Stimulated activated CD8-positive, alpha-beta memory T cell treated with anti-CD3 and anti-CD28 coated beads, Interleukin-12 subunit alpha, Interleukin-12 subunit beta, amount 100 ng/mL, for 4 hours (primary cell): ENCODE data around the gene AARS2.

Source experiments
- DNase-seq: peaks from one replicate; pipeline ENCODE4 v3.0.0-alpha.2; 2020; ENCODE audit warnings: low read depth

The AARS2 gene

GRCh38 chr6:44262467-44263353 is 50.4 kb downstream of the AARS2 start:
- DNase-seq = no peak

- DNase-seq = no peak
Observed at GRCh38 chr6:44261581-44261980, 51.6 kb downstream of the AARS2 start.

DNA sequence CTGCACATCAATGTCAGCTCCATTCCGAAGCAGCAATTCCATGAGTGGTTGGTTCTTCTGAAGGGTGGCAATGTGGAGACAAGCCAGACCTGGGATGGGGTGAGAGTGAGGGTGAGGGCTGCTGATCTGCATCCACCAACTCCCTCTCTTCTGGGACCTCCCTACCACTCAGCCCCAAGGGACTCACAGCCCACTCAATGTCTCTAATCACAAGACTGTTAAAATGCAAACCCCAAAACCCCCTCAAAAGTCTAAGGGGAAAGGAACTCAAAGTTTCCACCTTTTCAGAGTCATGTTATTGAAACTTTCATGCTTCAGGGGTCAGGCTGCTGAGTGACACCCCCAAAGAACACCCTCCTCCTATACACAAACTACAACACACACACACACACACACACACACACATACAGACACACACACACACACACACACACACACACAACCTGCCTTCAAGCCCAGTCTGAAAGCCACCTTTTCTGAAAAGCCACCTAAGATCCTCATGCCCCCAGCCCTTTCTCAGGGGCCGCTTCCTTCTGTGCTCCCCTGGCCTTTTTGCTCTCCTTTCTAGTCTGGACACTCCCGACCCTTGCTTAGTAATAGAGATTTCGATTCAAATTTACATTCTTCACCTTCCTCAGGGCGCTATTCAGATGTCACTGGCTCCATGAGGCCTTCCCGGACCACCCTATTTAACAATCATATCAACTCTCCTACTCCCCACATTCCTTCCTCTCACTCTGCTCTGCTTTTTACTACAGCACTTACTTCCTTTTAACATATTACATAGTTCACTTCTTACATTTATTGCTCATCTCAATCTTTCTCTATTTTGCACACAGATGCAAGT is 52.5 kb downstream of the AARS2 start:
- DNase-seq = no peak

GRCh38 chr6:44260011-44260410 is 53.1 kb downstream of the AARS2 start:
- DNase-seq = no peak

GRCh38 chr6:44258921-44259320 is 54.2 kb downstream of the AARS2 start:
- no peak for DNase-seq

DNA sequence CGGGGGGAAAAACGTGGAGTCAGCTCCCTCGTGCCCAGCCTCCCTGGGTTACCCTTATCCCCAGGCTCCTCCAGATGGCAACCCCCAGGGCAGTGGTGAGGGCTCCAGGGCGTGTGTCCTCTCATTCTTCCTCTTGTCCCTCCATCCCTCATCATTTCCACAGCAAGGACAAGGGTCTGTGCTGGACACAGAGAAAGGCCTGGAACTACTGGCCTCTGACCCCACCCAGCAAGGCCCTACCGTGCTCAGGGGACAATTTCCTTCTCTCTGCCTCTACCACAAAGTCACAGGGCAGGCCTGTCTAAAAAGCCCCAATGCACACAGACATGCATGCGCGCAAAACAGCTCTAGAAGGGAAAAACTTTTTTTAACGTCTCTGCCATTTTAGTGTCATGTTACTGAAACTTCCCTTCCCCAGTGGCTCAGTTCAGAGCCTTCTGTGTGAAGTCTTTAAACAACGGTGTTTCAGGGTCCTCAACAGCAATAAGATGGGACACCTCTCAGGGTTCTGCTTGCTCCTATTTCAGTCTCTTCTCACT is 54.8 kb downstream of the AARS2 start:
- DNase-seq = no peak

- DNase-seq = no peak
Observed at GRCh38 chr6:44257753-44258324, 55.3 kb downstream of the AARS2 start.

GRCh38 chr6:44257025-44257752 is 56.0 kb downstream of the AARS2 start, which contains the start of gene SLC35B2:
TSS of gene SLC35B2 (minus strand) at chr6:44257528. CDS start at chr6:44257410, 118 bp downstream.
- peak; percentile 57 for DNase-seq

DNA sequence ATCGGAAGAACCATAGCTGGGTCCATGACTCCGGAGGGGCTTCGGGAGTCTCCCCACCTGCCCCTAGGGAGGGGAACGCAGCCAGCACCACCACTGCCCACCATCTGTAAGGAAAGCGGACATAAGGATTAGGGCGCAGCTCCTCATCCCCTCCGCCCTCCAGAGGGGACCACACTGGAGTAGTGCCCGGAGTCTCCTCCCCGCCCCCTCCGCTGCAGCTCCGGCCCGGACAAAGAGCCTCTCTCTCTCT is 56.4 kb downstream of the AARS2 start:
- no peak for DNase-seq

DNA sequence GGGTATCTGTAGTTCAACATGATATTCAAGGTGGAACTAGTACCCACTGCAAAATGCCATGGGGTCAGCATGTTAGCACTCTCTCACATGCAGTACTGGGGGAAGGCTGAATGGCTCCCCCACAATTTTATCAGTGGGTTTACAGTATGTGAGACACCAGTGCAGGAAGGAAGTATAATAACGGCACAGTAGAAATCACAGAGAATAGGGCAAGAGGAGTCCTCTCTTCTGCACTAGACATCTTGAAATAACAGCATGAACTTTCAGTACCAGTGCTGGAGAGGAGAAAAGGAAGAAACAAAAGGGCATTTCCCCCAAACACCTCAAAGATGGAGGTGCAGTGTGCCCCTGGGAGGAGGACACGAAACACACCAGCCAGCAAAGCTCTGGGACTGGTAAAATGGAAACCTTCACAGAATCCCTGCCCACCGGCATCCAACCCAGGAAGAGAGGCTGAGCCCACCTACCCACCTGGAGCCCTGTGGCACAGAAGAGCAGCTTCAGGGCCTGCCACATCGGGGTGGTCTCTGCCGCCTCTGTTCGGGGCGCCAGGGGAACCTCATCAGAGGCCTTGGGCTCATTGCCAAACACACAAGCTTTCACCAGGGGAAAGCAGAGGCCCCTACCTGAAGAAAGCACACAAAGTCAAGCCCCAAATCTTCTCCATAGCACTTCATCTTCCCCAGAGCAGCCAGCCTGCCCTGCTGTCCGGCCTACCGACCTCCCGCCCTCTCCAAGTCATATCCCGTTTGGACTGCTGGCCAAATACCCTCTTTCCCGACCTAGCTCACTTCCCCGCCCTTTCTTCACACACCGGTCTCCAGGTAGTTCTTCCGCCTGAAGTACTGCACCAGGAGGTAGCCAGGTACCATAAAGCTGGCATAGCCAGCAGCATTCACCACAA is 57.0 kb downstream of the AARS2 start:
- DNase-seq = no peak

DNA sequence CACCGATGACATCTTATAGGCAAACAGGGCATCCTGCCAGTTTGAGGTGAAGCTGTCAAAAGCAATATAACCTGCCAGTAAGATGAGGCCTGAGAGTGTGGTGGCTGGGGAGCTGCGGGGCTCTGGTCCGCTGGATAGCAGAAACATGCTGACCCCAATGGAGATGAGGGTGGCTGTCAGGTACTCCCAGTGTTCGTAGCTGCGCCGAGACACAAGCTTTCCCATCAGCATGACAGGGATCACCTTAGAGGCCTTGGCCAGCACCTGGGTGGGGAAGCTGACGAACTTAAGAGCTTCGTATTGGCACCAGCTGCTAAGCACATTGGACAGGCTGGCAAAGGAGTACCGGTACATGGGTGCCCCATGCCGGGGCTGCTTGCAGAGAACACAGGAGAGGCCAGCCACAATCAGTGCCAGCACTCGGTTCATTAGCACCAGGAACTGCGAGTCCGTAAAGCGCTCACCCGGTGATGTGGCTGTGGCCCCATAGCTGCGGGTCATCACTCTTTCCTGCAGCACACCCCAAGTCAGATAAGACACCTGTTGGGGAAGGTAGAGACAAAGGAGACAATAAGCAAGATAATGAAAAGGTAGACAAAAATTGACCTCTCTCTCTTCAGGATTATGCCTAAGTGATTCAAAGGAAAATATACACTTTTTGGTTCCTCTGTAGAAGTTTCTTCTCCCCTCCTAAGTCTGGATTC is 57.9 kb downstream of the AARS2 start:
- no peak for DNase-seq

DNA sequence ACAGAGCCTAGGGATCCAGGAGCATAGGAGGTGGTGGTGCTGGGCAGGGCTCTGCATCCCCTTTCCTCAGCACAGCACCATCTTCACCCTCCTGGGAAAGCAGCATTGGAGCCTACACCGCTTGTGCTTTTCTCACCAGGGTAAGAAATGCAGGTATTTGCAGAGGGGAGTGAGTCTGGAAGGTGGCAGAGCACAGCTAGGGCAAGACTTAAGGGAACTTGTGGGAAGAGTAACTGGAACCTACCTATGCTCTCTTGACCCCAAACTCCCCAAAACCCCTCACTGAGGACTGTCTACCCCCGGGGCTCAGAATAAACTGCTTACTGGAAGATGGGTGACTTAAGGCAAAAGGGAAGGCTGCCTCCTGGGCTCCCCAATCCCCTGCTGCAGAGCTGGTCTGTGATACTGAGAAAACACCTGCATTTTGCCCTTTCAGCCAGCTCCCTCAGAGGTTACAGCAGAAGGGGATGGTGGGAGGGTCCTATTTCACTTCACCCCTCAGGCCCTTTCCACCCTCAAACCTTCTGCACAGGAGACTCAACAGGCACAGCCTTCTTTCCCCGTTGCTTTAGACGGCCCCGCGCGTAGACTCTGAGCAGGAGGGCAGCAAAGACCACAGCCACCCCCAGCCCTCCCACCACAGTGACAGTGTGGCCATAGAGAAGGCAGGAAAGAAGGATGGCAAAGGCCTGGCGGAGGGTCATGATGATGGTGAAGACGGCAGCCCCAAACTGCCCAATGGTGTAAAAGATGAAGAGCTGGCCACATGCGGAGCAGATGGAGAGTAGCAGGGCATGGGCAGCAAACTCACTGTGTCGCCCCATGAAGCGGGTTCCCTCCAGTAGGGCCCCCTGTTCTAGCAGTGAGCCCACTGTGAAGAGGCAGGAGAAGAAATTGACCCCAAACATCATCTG is 58.7 kb downstream of the AARS2 start:
- no peak for DNase-seq

- DNase-seq = no peak
Observed at GRCh38 chr6:44253307-44254101, 59.6 kb downstream of the AARS2 start.

DNA sequence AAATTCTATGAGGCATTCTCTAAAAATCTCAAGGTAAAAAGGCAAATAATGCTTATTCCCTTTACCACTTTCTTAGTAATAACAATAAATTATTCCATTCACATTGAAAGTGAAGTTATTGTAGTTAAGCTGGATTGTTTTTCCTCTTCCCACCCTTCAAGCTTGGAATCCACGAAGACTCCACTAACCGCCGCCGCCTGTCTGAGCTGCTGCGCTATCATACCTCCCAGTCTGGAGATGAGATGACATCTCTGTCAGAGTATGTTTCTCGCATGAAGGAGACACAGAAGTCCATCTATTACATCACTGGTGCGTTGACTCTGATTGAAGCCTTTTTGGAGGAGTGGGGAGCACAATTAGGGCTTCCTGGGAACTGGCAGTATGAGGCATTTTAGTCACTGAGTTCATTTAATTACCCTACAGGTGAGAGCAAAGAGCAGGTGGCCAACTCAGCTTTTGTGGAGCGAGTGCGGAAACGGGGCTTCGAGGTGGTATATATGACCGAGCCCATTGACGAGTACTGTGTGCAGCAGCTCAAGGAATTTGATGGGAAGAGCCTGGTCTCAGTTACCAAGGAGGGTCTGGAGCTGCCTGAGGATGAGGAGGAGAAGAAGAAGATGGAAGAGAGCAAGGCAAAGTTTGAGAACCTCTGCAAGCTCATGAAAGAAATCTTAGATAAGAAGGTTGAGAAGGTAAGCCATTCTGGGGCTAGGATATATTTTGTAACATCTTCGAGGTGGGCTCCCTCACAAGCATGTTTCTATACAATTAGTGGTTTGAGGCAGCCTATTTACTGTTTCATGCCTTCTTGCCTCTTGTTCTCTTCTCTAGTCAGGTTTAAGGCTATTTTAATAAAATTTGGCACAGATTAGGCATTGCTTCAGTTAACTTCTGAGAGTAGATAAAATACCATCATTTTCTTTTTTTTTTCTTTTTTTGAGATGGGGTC is 61.3 kb downstream of the AARS2 start:
- no peak for DNase-seq

GRCh38 chr6:44250718-44251123 is 62.4 kb downstream of the AARS2 start:
- DNase-seq = no peak

GRCh38 chr6:44250067-44250717 is 63.0 kb downstream of the AARS2 start:
- DNase-seq = no peak
